Mesenchymal stem cell (in vitro differentiated cells and primary cell): ENCODE measurements around the gene PTPRN2.

Experiments used
- DNase-seq: peaks from one replicate; pipeline ENCODE4 v3.0.0-alpha.2; 2013
- H2AFZ ChIP-seq: one replicate; pipeline ENCODE4 v1.6.1; 2013; ENCODE audit warnings: low read depth, mild to moderate bottlenecking, control low read depth, inconsistent platforms, low read length, moderate library complexity
- H2AK5ac ChIP-seq: 2 replicates; pipeline ENCODE4 v1.6.1; 2013; ENCODE audit warnings: low read length, moderate library complexity, mild to moderate bottlenecking, inconsistent platforms; ENCODE audit not compliant: severe bottlenecking
- H2BK120ac ChIP-seq: one replicate; pipeline ENCODE4 v1.6.1; 2013; ENCODE audit warnings: low read depth, mild to moderate bottlenecking, inconsistent platforms, low read length, moderate library complexity
- H2BK12ac ChIP-seq, 2 experiments: one replicate each; pipeline ENCODE4 v1.6.1; 2013; ENCODE audit warnings: inconsistent platforms in 2 of 2, low read length in 2 of 2, mild to moderate bottlenecking in 2 of 2, moderate library complexity in 2 of 2, control low read depth in 1 of 2
- H2BK15ac ChIP-seq: one replicate; pipeline ENCODE4 v1.6.1; 2013; ENCODE audit warnings: mild to moderate bottlenecking, low read depth, inconsistent platforms; ENCODE audit not compliant: poor library complexity, severe bottlenecking
- H2BK5ac ChIP-seq: 2 replicates; pipeline ENCODE4 v1.6.1; 2013; ENCODE audit warnings: low read depth, mild to moderate bottlenecking, low read length, control low read depth, inconsistent platforms; ENCODE audit not compliant: poor library complexity, severe bottlenecking
- H3K14ac ChIP-seq, 2 experiments: one replicate each; pipeline ENCODE4 v1.6.1; 2013; ENCODE audit warnings: inconsistent platforms in 2 of 2, low read length in 2 of 2, control low read depth in 1 of 2, mild to moderate bottlenecking in 1 of 2, moderate library complexity in 1 of 2
- H3K18ac ChIP-seq, 2 experiments: one replicate each; pipeline ENCODE4 v1.6.1; 2013; ENCODE audit warnings: inconsistent platforms in 2 of 2, low read length in 2 of 2, control low read depth in 1 of 2, low read depth in 1 of 2, mild to moderate bottlenecking in 1 of 2
- H3K23ac ChIP-seq, 2 experiments: one replicate each; pipeline ENCODE4 v1.6.1; 2013; ENCODE audit warnings: inconsistent platforms in 2 of 2, low read length in 2 of 2, mild to moderate bottlenecking in 2 of 2, moderate library complexity in 2 of 2, control low read depth in 1 of 2
- H3K27ac ChIP-seq: 2 replicates; pipeline ENCODE4 v1.5.1; 2013; ENCODE audit warnings: mild to moderate bottlenecking, moderate library complexity, low read length, control low read depth, inconsistent platforms; ENCODE audit not compliant: poor library complexity, severe bottlenecking
- H3K27me3 ChIP-seq, 2 experiments: 2 replicates each; pipeline versions ENCODE4 v1.6.1 to v1.7.0; 2013; ENCODE audit warnings: low read length in 2 of 2, mild to moderate bottlenecking in 2 of 2, moderate library complexity in 2 of 2, control low read depth in 1 of 2, inconsistent platforms in 1 of 2; ENCODE audit not compliant: control insufficient read depth in 1 of 2, insufficient read depth in 1 of 2
- H3K36me3 ChIP-seq, 2 experiments: 2 replicates each; pipeline versions ENCODE4 v1.6.1 to v1.7.0; 2013; ENCODE audit warnings: low read length in 2 of 2, control low read depth in 1 of 2, inconsistent platforms in 1 of 2, low read depth in 1 of 2, mild to moderate bottlenecking in 1 of 2; ENCODE audit not compliant: insufficient read depth in 2 of 2, control insufficient read depth in 1 of 2
- H3K4ac ChIP-seq, 2 experiments: one replicate each; pipeline ENCODE4 v1.6.1; 2013; ENCODE audit warnings: inconsistent platforms in 2 of 2, low read length in 2 of 2, mild to moderate bottlenecking in 2 of 2, moderate library complexity in 2 of 2, control low read depth in 1 of 2, low read depth in 1 of 2
- H3K4me1 ChIP-seq: 2 replicates; pipeline ENCODE4 v1.6.1; 2013; ENCODE audit warnings: low read depth, low read length, control low read depth; ENCODE audit not compliant: control insufficient read depth, insufficient read depth
- H3K4me2 ChIP-seq: 2 replicates; pipeline ENCODE4 v1.6.1; 2013; ENCODE audit warnings: low read length, mild to moderate bottlenecking, inconsistent platforms; ENCODE audit not compliant: poor library complexity, severe bottlenecking
- H3K4me3 ChIP-seq, 2 experiments: 2 replicates each; pipeline versions ENCODE4 v1.5.1 to v1.7.0; 2013; ENCODE audit warnings: low read length in 2 of 2, mild to moderate bottlenecking in 2 of 2, control low read depth in 1 of 2, low read depth in 1 of 2; ENCODE audit not compliant: insufficient read depth in 1 of 2
- H3K79me1 ChIP-seq: replicated peaks from 2 replicates; pipeline ENCODE4 v1.6.1; 2013; ENCODE audit warnings: mild to moderate bottlenecking, control low read depth, low read length, inconsistent platforms; ENCODE audit not compliant: poor library complexity, severe bottlenecking
- H3K9ac ChIP-seq: 2 replicates; pipeline ENCODE4 v1.7.0; 2013; ENCODE audit warnings: mild to moderate bottlenecking, low read length, moderate library complexity
- H3K9me3 ChIP-seq: 2 replicates; pipeline ENCODE4 v1.7.0; 2013; ENCODE audit warnings: mild to moderate bottlenecking, low read length; ENCODE audit not compliant: control insufficient read depth
- H4K8ac ChIP-seq: one replicate; pipeline ENCODE4 v1.6.1; 2013; ENCODE audit warnings: inconsistent platforms, mild to moderate bottlenecking, low read length, moderate library complexity
- H4K91ac ChIP-seq: one replicate; pipeline ENCODE4 v1.6.1; 2013; ENCODE audit warnings: mild to moderate bottlenecking, low read length, inconsistent platforms
- WGBS: methylation state at CpG from one replicate; pipeline ENCODE4 v1.1.7; 2013; ENCODE audit warnings: mixed read lengths; 5-methylcytosine and 5-hydroxymethylcytosine counted together

PTPRN2 gene

GRCh38 chr7:158550394-158550700 is 37.3 kb downstream of the PTPRN2 start:
- Histone ChIP-seq H3K18ac (no peak overlapping the region), H3K27me3 (peaks cover 0 to 12% of the 10 kb centered on the region in 2 experiments), H3K4me2 (no peak overlapping the region), H3K36me3 (no peaks in the 10 kb centered on the region), H3K14ac (no peak overlapping the region), H3K4me1 (no peaks in the 10 kb centered on the region), H2BK120ac (no peak overlapping the region), H3K4me3 (no peak overlapping the region), H2BK12ac (no peak overlapping the region), H2AFZ (no peak overlapping the region), H2BK15ac (no peak overlapping the region), H4K8ac (no peak overlapping the region), H2BK5ac (no peak overlapping the region), H3K4ac (no peak overlapping the region), H4K91ac (no peak overlapping the region), H2AK5ac (no peak overlapping the region), H3K23ac (no peak overlapping the region), H3K9me3 (no peaks in the 10 kb centered on the region), H3K27ac (no peak overlapping the region), H3K79me1 (no peaks in the 10 kb centered on the region), H3K9ac (no peak overlapping the region)
- WGBS: 50% methylated on average over 7 of the region's 7 CpGs
- DNase-seq: no peak

DNA sequence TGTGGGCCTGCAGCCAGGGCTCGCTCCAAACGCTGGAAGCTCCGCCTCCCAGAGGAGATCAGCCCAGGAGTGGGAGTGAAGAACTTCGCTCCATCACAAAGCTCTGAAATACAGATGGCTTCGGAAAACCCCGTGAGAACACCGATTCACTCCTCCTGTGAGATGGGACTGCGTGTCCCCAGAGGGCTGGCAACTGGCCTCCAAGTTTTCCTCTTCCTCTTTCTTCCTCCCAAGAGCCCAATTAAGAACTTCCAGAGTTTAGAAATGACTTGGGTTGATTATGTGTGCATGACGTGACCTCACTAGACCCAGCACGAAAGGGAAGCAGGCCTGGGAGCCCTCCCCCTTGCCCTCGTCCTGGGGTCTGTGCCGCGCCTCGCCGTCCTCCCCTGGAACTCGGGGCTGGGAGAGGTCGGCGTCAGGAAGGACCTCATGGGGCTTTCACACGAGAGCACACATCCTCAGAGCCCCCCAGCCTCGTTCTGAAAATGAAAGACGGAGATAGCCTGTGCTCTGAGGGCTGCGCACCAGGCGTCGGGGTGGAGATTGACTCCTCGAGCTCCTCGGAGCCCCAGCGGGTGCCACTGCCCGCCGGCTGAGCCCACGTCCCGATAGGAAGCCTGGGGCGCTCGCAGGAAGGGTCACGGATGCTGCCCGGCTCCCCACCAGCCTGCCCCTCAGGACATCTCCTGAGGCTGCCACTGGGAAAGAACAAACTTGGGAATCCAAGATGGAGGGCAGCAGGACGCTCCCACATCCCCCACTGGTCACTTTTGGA is 37.8 kb downstream of the PTPRN2 start:
- Histone ChIP-seq H2AK5ac (no peak overlapping the region), H4K91ac (no peak overlapping the region), H3K4me3 (no peak overlapping the region), H3K4me2 (no peak overlapping the region), H3K9me3 (no peaks in the 10 kb centered on the region), H2AFZ (no peak overlapping the region), H3K23ac (no peak overlapping the region), H3K14ac (no peak overlapping the region), H2BK5ac (no peak overlapping the region), H3K9ac (no peak overlapping the region), H2BK12ac (no peak overlapping the region), H3K79me1 (no peaks in the 10 kb centered on the region), H3K36me3 (no peaks in the 10 kb centered on the region), H4K8ac (no peak overlapping the region), H3K4me1 (no peaks in the 10 kb centered on the region), H2BK120ac (no peak overlapping the region), H2BK15ac (no peak overlapping the region), H3K27me3 (peaks cover 0 to 12% of the 10 kb centered on the region in 2 experiments), H3K18ac (no peak overlapping the region), H3K4ac (no peak overlapping the region), H3K27ac (no peak overlapping the region)
- WGBS: 79% methylated on average over 35 of the region's 36 CpGs
- DNase-seq: no peak

DNA sequence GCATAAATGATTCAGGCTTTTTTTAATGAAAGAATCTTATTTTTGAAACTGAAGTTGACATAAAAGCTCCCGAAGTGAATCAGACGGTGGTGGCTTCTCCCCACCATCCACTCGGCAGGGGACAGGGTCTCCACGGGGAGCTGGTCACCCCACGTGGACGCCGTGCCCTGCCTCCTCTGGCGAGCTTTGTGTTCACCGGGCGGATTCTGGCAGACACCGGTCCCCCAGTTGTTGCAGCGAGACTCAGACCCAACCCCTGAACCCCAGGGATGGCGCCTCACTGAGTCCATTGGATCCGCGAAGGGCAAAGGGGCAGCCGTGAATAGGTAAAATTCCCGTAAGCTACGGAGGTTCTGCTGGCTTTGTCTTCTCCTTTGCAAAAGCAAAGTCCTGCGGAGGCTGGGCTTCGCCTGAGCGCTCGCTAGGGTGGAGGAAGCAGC is 38.4 kb downstream of the PTPRN2 start:
- Histone ChIP-seq H2BK15ac (no peak overlapping the region), H3K27ac (no peak overlapping the region), H2AK5ac (no peak overlapping the region), H3K79me1 (no peaks in the 10 kb centered on the region), H3K4me3 (peak overlapping the region in 1 of 2 experiments; percentile 41), H3K27me3 (peaks cover 0 to 12% of the 10 kb centered on the region in 2 experiments), H2BK120ac (no peak overlapping the region), H3K4me1 (no peaks in the 10 kb centered on the region), H2AFZ (no peak overlapping the region), H3K23ac (no peak overlapping the region), H3K4ac (no peak overlapping the region), H4K91ac (no peak overlapping the region), H2BK12ac (no peak overlapping the region), H3K18ac (no peak overlapping the region), H3K36me3 (no peaks in the 10 kb centered on the region), H4K8ac (no peak overlapping the region), H3K9ac (no peak overlapping the region), H3K9me3 (no peaks in the 10 kb centered on the region), H3K4me2 (no peak overlapping the region), H3K14ac (no peak overlapping the region), H2BK5ac (no peak overlapping the region)
- no peak for DNase-seq
- 72% methylated on average over 22 of the region's 22 CpGs for WGBS

DNA sequence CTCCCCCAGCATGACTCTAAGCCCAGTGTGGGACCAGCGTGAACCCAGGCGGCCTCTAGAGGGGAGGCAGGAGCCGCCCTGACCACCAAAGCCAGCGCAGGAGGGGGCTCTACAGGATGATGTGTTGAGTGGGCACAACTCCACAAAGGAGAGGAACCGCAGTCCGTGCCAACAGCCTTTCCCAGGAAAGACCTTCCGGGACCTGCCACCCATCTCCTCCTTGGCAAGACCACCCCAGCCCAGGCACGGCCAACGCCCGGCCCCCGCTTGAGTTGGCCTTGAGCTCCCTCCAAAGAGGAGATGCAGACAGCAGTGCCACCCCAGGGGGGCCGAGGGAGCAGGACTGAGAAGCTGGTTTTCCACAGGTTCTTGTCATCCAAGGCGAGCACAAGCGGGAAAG is 38.9 kb downstream of the PTPRN2 start:
- WGBS: 88% methylated on average over 10 of the region's 14 CpGs
- Histone ChIP-seq H3K4ac (no peak overlapping the region), H4K91ac (no peak overlapping the region), H3K23ac (no peak overlapping the region), H2AK5ac (no peak overlapping the region), H3K9me3 (no peaks in the 10 kb centered on the region), H4K8ac (no peak overlapping the region), H3K4me2 (no peak overlapping the region), H3K27ac (no peak overlapping the region), H2BK15ac (no peak overlapping the region), H3K18ac (no peak overlapping the region), H2AFZ (no peak overlapping the region), H3K79me1 (no peaks in the 10 kb centered on the region), H3K27me3 (peaks cover 0 to 12% of the 10 kb centered on the region in 2 experiments), H3K36me3 (no peaks in the 10 kb centered on the region), H3K14ac (no peak overlapping the region), H2BK120ac (no peak overlapping the region), H3K9ac (no peak overlapping the region), H3K4me1 (no peaks in the 10 kb centered on the region), H2BK5ac (no peak overlapping the region), H3K4me3 (no peak overlapping the region), H2BK12ac (no peak overlapping the region)
- no peak for DNase-seq
